ENCODE data around the gene EIF1AD. TPM values are rescaled to one million over a fixed set of nuclear protein-coding genes. Genes with fewer than 3 reads are reported as not detected.

EIF1AD gene
- total RNA-seq, 1 donor from 2014 or later, result 19.7 TPM

GRCh38 chr11:66006134-66006890 is 4.4 kb upstream of the EIF1AD start:
- Histone ChIP-seq H3K27ac (replicated peaks) (no peak overlapping the region), H3K4me3 (no peak overlapping the region), H3K9me3 (replicated peaks) (no peaks in the 10 kb centered on the region), H3K4me1 (peaks cover 23% of the 10 kb centered on the region), H3K27me3 (ENCODE audit: low read depth) (peaks cover 1% of the 10 kb centered on the region), H3K36me3 (peaks cover 26% of the 10 kb centered on the region)
- intact Hi-C loops (cut with micrococcal nuclease), result no loop called here
- DNase-seq, result no peak
- no peak for TF ChIP-seq CTCF (IDR thresholded peaks at IDR 0.05; ENCODE audit: borderline replicate concordance)

DNA sequence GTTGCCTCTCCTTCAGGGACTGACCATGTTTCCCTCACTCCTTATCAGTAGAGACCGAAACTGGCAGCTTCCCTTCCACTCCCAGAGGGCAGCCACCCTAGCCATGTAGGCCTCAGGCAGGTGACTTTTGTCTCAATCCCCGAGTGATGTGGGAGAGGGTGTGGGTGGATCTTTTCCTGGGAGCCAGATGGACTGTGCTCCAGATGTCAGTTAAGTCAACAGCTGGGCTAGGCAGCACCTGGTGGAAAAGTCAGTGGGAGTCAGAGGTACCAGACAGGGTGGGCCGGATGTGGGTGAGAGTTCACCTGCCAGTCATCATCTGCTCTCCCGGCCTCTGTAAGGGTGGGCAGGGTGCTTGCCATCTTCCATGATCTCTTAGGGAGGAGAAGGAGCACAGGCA is 2.2 kb upstream of the EIF1AD start:
- H3K4me1 ChIP-seq, result peaks cover 43% of the 10 kb centered on the region
- no peaks in the 10 kb centered on the region for H3K9me3 ChIP-seq (replicated peaks)
- no peaks in the 10 kb centered on the region for H3K27me3 ChIP-seq (ENCODE audit: low read depth)
- no peak for TF ChIP-seq CTCF (IDR thresholded peaks at IDR 0.05; ENCODE audit: borderline replicate concordance)
- H3K4me3 ChIP-seq, result no peak overlapping the region
- intact Hi-C loops (cut with micrococcal nuclease), result no loop called here
- peaks cover 38% of the 10 kb centered on the region for H3K36me3 ChIP-seq
- no peak for DNase-seq
- H3K27ac ChIP-seq (replicated peaks), result peak overlapping the region; percentile 1

GRCh38 chr11:66003291-66003690 is 1.3 kb upstream of the EIF1AD start:
- peaks cover 47% of the 10 kb centered on the region for H3K36me3 ChIP-seq
- peaks cover 43% of the 10 kb centered on the region for H3K4me1 ChIP-seq
- peak overlapping the region; percentile 96 for H3K27ac ChIP-seq (replicated peaks)
- TF ChIP-seq CTCF (IDR thresholded peaks at IDR 0.05; ENCODE audit: borderline replicate concordance), result no peak
- no peak for DNase-seq
- peak overlapping the region; percentile 97 for H3K4me3 ChIP-seq
- intact Hi-C loops (cut with micrococcal nuclease), result no loop called here
- no peaks in the 10 kb centered on the region for H3K9me3 ChIP-seq (replicated peaks)
- H3K27me3 ChIP-seq (ENCODE audit: low read depth), result no peaks in the 10 kb centered on the region

GRCh38 chr11:66002648-66003225 is 780 bp upstream of the EIF1AD start:
- Histone ChIP-seq H3K27ac (replicated peaks) (peak overlapping the region; percentile 96), H3K4me3 (peak overlapping the region; percentile 97), H3K27me3 (ENCODE audit: low read depth) (no peaks in the 10 kb centered on the region), H3K36me3 (peaks cover 52% of the 10 kb centered on the region), H3K4me1 (peaks cover 43% of the 10 kb centered on the region), H3K9me3 (replicated peaks) (no peaks in the 10 kb centered on the region)
- intact Hi-C loops (cut with micrococcal nuclease), result no loop called here
- TF ChIP-seq CTCF (IDR thresholded peaks at IDR 0.05; ENCODE audit: borderline replicate concordance), result peak; percentile 17
- peak; percentile 50 for DNase-seq

DNA sequence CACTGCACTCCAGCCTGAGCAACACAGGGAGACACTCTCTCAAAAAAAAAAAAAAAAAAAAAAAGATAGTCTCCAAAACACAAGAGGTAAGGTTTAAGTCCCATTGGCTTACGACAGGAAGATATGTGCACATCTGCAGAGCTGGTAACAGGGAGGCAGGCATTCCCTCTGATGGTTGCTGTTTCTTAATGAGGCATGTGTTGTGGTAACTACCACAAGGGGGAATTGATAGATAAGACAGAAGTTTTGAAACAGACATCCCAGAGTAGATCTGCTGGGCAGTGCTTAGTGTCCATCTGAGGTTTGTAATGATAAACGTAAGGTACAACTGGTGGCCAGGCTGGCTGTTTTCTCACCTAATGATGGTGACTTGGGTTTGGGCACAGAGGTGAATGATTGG is 4.7 kb downstream of the EIF1AD start:
- intact Hi-C loops (cut with micrococcal nuclease), result loop anchor here (10.0 kb wide), 1 partner anchor 112 kb away; the partner anchor contains the start of gene FIBP
- Histone ChIP-seq H3K27ac (replicated peaks) (no peak overlapping the region), H3K4me1 (peaks cover 27% of the 10 kb centered on the region), H3K36me3 (peaks cover 38% of the 10 kb centered on the region), H3K9me3 (replicated peaks) (no peaks in the 10 kb centered on the region), H3K27me3 (ENCODE audit: low read depth) (no peaks in the 10 kb centered on the region), H3K4me3 (no peak overlapping the region)
- no peak for DNase-seq
- TF ChIP-seq CTCF (IDR thresholded peaks at IDR 0.05; ENCODE audit: borderline replicate concordance), result no peak

All from left ventricle myocardium inferior (tissue), 1 donor.